Right lobe of liver (tissue), 4 donors: Measurements from ENCODE around the gene TM4SF18.

Experiments used
- CTCF ChIP-seq, 4 donors: fragments of 200-600 bp in 3 of 4; fragments of 450-650 bp in 1 of 4; IDR thresholded peaks; one replicate each; pipeline versions ENCODE4 v1.5.1 to v1.8.0; 2016 to 2022; ENCODE audit warnings: antibody characterized with exemption in 4 of 4, mild to moderate bottlenecking in 2 of 4
- POLR2A ChIP-seq: fragments of 450-650 bp; IDR thresholded peaks from one replicate; pipeline ENCODE4 v1.6.1; 2017; ENCODE audit warnings: antibody characterized with exemption, mild to moderate bottlenecking
- donor health status: DM: no; HTN: no; CAD: no.
- donor health status: DM: no; HTN: no; CAD: no.
- donor health status: DM: no; HTN: yes; CAD: no.

- TF ChIP-seq CTCF (IDR thresholded peaks at IDR 0.05) (no peak), POLR2A (no peak)
Observed at GRCh38 chr3:149321136-149321535, 12.3 kb downstream of the TM4SF18 start.
